Left ventricle myocardium inferior (tissue), 1 donor: ENCODE measurements around the gene NR3C1. TPM values are rescaled to one million over a fixed set of nuclear protein-coding genes. Genes with fewer than 3 reads are reported as not detected.
A peak's percentile ranks its signal among the peaks of the same experiment; 100 is the strongest.

Experiments
- DNase-seq: peaks from one replicate; pipeline ENCODE4 v3.0.0-alpha.2; 2020
- H3K27ac ChIP-seq: fragments of 200-600 bp; replicated peaks from 2 replicates; pipeline ENCODE4 v1.8.0; 2021
- H3K27me3 ChIP-seq: fragments of 200-600 bp; 2 replicates; pipeline ENCODE4 v1.8.0; 2021; ENCODE audit warnings: low read depth
- H3K36me3 ChIP-seq: fragments of 200-600 bp; 2 replicates; pipeline ENCODE4 v1.8.0; 2021
- H3K4me1 ChIP-seq: fragments of 200-600 bp; 2 replicates; pipeline ENCODE4 v1.8.0; 2021
- H3K4me3 ChIP-seq: fragments of 200-600 bp; 2 replicates; pipeline ENCODE4 v1.8.0; 2021; ENCODE audit warnings: mild to moderate bottlenecking, moderate library complexity
- H3K9me3 ChIP-seq: fragments of 200-600 bp; replicated peaks from 2 replicates; pipeline ENCODE4 v1.8.0; 2021
- CTCF ChIP-seq: fragments of 200-600 bp; IDR thresholded peaks from 2 replicates; pipeline ENCODE4 v1.8.0; 2021; ENCODE audit warnings: antibody characterized with exemption, mild to moderate bottlenecking, borderline replicate concordance
- intact Hi-C: fragments of 100-400 bp; cut with micrococcal nuclease; formaldehyde crosslinking; loops from one replicate; pipeline ENCODE4 v1.11.0; 2022
- total RNA-seq: library from RNA; stranded (reverse); fragmentation: NEBNext Ultra II Directional; extraction: Animal tissue kit (Norgen Biotek cat#: 25700); gene quantifications from one replicate; pipeline ENCODE4 v1.2.1, GENCODE V29; 2021
- donor health status: DM: no; HTN: yes; CAD: no; lungs with severe emphysema.

The NR3C1 gene
- total RNA-seq, 1 donor from 2014 or later, result 44.9 TPM

GRCh38 chr5:143356855-143357583 is 46.5 kb downstream of the NR3C1 start:
- peaks cover 91% of the 10 kb centered on the region for H3K4me1 ChIP-seq
- no peak overlapping the region for H3K27ac ChIP-seq
- no peaks in the 10 kb centered on the region for H3K9me3 ChIP-seq
- intact Hi-C loops, result no loop called here
- no peak for DNase-seq
- no peaks in the 10 kb centered on the region for H3K27me3 ChIP-seq
- no peak overlapping the region for H3K4me3 ChIP-seq
- H3K36me3 ChIP-seq, result no peaks in the 10 kb centered on the region
- TF ChIP-seq CTCF, result no peak

- Histone ChIP-seq H3K36me3 (no peaks in the 10 kb centered on the region), H3K27ac (peak overlapping the region; percentile 24), H3K4me1 (peaks cover 91% of the 10 kb centered on the region), H3K4me3 (no peak overlapping the region), H3K27me3 (no peaks in the 10 kb centered on the region), H3K9me3 (no peaks in the 10 kb centered on the region)
- TF ChIP-seq CTCF, result no peak
- intact Hi-C loops, result no loop called here
- peak; percentile 33 for DNase-seq
Observed at GRCh38 chr5:143355710-143356109, 47.8 kb downstream of the NR3C1 start.

GRCh38 chr5:143354025-143354424 is 49.5 kb downstream of the NR3C1 start:
- no peaks in the 10 kb centered on the region for H3K27me3 ChIP-seq
- H3K36me3 ChIP-seq, result no peaks in the 10 kb centered on the region
- intact Hi-C loops, result no loop called here
- TF ChIP-seq CTCF, result no peak
- peak overlapping the region; percentile 13 for H3K27ac ChIP-seq
- no peaks in the 10 kb centered on the region for H3K9me3 ChIP-seq
- no peak overlapping the region for H3K4me3 ChIP-seq
- H3K4me1 ChIP-seq, result peaks cover 92% of the 10 kb centered on the region
- DNase-seq, result no peak

GRCh38 chr5:143352691-143353090 is 50.8 kb downstream of the NR3C1 start:
- DNase-seq, result no peak
- intact Hi-C loops, result no loop called here
- Histone ChIP-seq H3K27me3 (no peaks in the 10 kb centered on the region), H3K4me3 (no peak overlapping the region), H3K4me1 (peaks cover 100% of the 10 kb centered on the region), H3K9me3 (no peaks in the 10 kb centered on the region), H3K27ac (no peak overlapping the region), H3K36me3 (no peaks in the 10 kb centered on the region)
- no peak for TF ChIP-seq CTCF

GRCh38 chr5:143350751-143351602 is 52.5 kb downstream of the NR3C1 start:
- Histone ChIP-seq H3K36me3 (no peaks in the 10 kb centered on the region), H3K27ac (peak overlapping the region; percentile 38), H3K4me3 (no peak overlapping the region), H3K27me3 (no peaks in the 10 kb centered on the region), H3K9me3 (no peaks in the 10 kb centered on the region), H3K4me1 (peaks cover 100% of the 10 kb centered on the region)
- DNase-seq, result no peak
- intact Hi-C loops, result no loop called here
- no peak for TF ChIP-seq CTCF
